Peyer's patch (tissue), 4 donors: ENCODE data around the gene AGGF1. TPM values are rescaled to one million over a fixed set of nuclear protein-coding genes. Genes with fewer than 3 reads are reported as not detected.
"Not testable (repeated sequence)": the region's sequence is repeated elsewhere in the genome, so short reads cannot be mapped to it uniquely, and the experiment has no call there.

Experiments
- DNase-seq, 3 donors: peaks; one replicate each; pipeline ENCODE4 v3.0.0-alpha.2; 2017 to 2019
- H3K27ac ChIP-seq, 4 donors: fragments of 200-600 bp; sonication (generic); one replicate each; pipeline ENCODE4 v1.5.1; 2016 to 2019
- H3K27me3 ChIP-seq, 2 donors: fragments of 200-600 bp; sonication (generic); one replicate each; pipeline ENCODE4 v1.5.1; 2019
- H3K36me3 ChIP-seq, 3 donors: fragments of 200-600 bp; sonication (generic); one replicate each; pipeline ENCODE4 v1.5.1; 2016 to 2019
- H3K4me1 ChIP-seq, 4 donors: fragments of 200-600 bp; sonication (generic); one replicate each; pipeline ENCODE4 v1.5.1; 2016 to 2019
- H3K4me3 ChIP-seq, 4 donors: fragments of 200-600 bp; sonication (generic); 1 replicate in 3 of 4; 2 replicates in 1 of 4; pipeline ENCODE4 v1.5.1; 2016 to 2019; ENCODE audit warnings: mild to moderate bottlenecking in 1 of 4
- H3K9me3 ChIP-seq, 4 donors: fragments of 200-600 bp; sonication (generic); one replicate each; pipeline ENCODE4 v1.5.1; 2016 to 2019; ENCODE audit warnings: mild to moderate bottlenecking in 1 of 4
- POLR2A ChIP-seq, 2 donors: fragments of 450-650 bp; IDR thresholded peaks; one replicate each; pipeline ENCODE4 v1.5.1; 2017; ENCODE audit warnings: antibody characterized with exemption in 2 of 2, mild to moderate bottlenecking in 2 of 2, moderate library complexity in 2 of 2
- total RNA-seq, 4 donors: library from RNA; depleted of rRNA; stranded (reverse); fragments of >200 nt; gene quantifications; one replicate each; pipeline ENCODE4 v1.1.0, GENCODE V29; 2016
- TF ChIP-seq, protein P1 (sequence below), 6 experiments: fragments of 450-650 bp in 4 of 6; fragments of 200-600 bp in 2 of 6; sonication (generic) in 1 of 6; IDR thresholded peaks; one replicate each; pipeline ENCODE4 v1.5.1; 2017 to 2019; ENCODE audit warnings: antibody characterized with exemption in 6 of 6, mild to moderate bottlenecking in 3 of 6, moderate library complexity in 1 of 6

Gene AGGF1
- total RNA-seq, 4 donors from 2014 or later = 45.0 to 52.4 (median 49.6) TPM

DNA sequence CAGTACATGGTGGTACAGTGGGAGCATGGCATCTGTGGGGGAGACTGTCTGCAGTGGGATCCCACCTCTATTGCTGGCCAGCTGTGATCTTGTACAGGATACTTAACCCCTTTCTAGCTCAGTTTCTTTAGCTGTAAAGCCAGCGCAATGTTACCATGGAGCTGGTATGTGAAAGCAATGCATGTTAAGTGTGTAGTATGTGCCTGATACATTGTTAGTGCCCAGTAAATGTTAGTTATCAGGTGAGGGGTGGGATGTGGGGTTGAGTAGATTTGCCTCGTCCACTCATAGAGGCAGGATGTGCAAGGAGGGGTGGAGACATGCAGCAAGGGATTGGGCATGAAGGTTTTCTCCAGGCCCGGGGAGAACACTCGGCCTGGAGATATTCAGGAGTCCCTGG is 44.5 kb downstream of the AGGF1 start:
- Histone ChIP-seq H3K4me3 (no peak overlapping the region), H3K9me3 (no peaks in the 10 kb centered on the region), H3K27ac (no peak overlapping the region), H3K36me3 (no peaks in the 10 kb centered on the region), H3K27me3 (no peaks in the 10 kb centered on the region), H3K4me1 (peaks cover 0 to 6% (median 2%) of the 10 kb centered on the region in 4 donors)
- no peak for TF ChIP-seq POLR2A (IDR thresholded peaks at IDR 0.05)
- TF ChIP-seq, protein P1, sequence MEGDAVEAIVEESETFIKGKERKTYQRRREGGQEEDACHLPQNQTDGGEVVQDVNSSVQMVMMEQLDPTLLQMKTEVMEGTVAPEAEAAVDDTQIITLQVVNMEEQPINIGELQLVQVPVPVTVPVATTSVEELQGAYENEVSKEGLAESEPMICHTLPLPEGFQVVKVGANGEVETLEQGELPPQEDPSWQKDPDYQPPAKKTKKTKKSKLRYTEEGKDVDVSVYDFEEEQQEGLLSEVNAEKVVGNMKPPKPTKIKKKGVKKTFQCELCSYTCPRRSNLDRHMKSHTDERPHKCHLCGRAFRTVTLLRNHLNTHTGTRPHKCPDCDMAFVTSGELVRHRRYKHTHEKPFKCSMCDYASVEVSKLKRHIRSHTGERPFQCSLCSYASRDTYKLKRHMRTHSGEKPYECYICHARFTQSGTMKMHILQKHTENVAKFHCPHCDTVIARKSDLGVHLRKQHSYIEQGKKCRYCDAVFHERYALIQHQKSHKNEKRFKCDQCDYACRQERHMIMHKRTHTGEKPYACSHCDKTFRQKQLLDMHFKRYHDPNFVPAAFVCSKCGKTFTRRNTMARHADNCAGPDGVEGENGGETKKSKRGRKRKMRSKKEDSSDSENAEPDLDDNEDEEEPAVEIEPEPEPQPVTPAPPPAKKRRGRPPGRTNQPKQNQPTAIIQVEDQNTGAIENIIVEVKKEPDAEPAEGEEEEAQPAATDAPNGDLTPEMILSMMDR (IDR thresholded peaks at IDR 0.05) = no peak
- DNase-seq = no peak

DNA sequence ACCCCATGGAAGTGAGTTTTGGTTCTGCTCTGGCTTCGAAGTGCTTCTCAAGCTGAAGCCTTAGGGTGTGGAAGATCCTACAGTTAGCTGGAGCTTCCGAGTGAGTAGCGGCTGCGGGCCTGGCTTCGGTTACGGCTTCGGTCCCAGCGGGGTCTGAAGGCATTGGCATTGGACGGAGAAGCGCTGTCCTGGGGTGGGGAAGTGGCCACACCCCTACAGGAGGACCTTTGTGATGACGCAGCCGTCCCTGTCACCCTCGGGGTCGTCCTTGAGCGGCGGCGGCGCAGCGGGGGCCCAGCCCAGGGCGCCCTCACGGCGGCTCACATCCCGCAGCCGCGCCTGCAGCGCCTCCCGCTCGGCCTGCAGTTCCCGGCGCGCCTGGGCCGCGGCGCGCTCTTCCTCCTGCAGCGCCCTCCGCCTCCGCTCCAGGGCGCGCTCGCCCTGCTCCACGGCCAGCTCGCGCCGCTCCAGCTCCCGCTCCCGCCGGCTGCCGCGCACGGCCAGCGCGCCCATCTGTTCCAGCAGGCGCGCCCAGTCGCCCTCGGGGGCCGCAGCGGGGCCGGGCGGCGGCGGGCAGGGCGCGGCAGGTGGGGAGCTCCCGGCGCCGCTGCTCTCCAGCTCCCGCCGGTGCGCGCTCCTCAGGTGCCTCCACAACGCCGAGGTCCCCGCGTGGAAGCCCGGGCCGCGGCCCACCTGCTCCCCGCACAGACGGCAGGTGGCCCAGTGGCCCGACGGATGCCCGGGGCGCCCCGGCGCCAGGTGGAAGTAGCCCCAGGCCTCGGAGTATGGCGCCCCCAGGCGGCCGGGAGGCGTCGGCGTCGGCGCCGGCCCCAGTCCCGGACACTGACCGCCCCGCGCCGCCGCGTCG is 47.0 kb downstream of the AGGF1 start:
- H3K4me3 ChIP-seq = peak overlapping the region; percentile 39 to 64 (median 52)
- H3K9me3 ChIP-seq = no peaks in the 10 kb centered on the region
- H3K27ac ChIP-seq = peak overlapping the region in 3 of 4 donors; percentile 43 to 71 (median 56)

DNA sequence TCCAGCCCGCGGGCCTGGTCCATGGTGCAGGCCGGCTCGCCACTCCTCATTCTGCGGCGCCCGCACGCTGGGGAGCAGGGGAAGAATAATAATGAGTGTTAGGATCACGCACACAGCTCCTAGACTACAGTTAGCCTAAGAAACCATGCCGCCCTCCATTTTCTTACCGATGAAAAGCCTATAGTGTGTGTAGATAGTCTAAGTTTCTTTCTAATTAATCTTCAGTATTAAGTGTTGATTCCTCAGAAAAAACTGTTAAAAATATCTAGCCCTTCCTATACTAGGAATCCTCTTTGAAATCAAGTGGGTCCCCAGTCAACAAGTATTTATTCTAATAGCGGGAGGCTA is 47.6 kb downstream of the AGGF1 start:
- H3K36me3 ChIP-seq = no peaks in the 10 kb centered on the region
- peaks cover 0 to 6% (median 2%) of the 10 kb centered on the region in 4 donors for H3K4me1 ChIP-seq
- peak overlapping the region; percentile 39 to 64 (median 52) for H3K4me3 ChIP-seq
- DNase-seq = no peak
- no peaks in the 10 kb centered on the region for H3K9me3 ChIP-seq
- no peaks in the 10 kb centered on the region for H3K27me3 ChIP-seq
- peak overlapping the region in 3 of 4 donors; percentile 43 to 71 (median 54) for H3K27ac ChIP-seq
- no peak for TF ChIP-seq POLR2A (IDR thresholded peaks at IDR 0.05)
- TF ChIP-seq, protein P1 (IDR thresholded peaks at IDR 0.05) = no peak

More for the DNA sequence above, 47.0 kb downstream of the AGGF1 start:
- DNase-seq = peak; percentile 51 to 77 (median 70)
- Histone ChIP-seq H3K4me1 (peaks cover 0 to 6% (median 2%) of the 10 kb centered on the region in 4 donors), H3K36me3 (no peaks in the 10 kb centered on the region), H3K27me3 (no peaks in the 10 kb centered on the region)
- no peak for TF ChIP-seq POLR2A (IDR thresholded peaks at IDR 0.05)
- TF ChIP-seq, protein P1 (IDR thresholded peaks at IDR 0.05) = peak; percentile 34 to 67 (median 52)

DNA sequence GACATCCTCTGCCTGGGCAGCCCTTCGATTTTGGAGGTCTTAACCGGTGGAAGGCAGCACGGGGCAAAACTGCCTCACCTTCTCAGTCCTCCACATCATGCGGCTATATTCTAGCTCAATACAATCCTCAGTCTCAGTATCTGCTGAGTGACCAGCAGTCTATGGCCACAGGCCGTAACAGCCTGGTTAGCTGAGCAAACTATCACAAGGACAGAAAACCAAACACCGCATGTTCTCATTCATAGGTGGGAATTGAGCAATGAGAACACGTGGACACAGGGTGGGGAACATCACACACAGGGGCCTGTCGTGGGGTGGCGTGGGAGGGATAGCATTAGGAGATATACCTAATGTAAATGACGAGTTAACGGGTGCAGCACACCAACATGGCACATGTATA is 50.3 kb downstream of the AGGF1 start:
- H3K27ac ChIP-seq, H3K4me3 ChIP-seq, H3K4me1 ChIP-seq, H3K36me3 ChIP-seq, H3K27me3 ChIP-seq, H3K9me3 ChIP-seq, DNase-seq: not testable (repeated sequence)

DNA sequence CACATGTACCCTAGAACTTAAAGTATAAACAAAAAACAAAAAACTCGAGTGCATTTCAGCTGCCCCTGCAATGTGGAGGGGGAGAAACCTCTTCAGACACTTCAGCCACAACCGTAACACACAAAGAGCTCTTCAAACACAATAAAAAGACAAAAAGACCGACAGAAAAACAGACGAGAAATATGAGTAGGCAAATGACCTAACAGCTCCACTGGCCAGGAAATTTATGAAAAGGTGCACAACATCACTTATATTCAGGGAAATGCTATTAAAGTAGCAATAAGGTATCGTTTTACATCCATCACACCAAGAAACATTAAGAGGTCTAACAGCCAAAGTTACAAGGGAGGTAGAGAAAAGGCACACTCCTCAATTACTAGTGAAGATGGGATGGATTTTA is 50.7 kb downstream of the AGGF1 start:
- Histone ChIP-seq H3K36me3 (no peaks in the 10 kb centered on the region), H3K27ac (no peak overlapping the region), H3K4me3 (no peak overlapping the region), H3K4me1 (peaks cover 0 to 7% (median 3%) of the 10 kb centered on the region in 4 donors), H3K27me3 (no peaks in the 10 kb centered on the region), H3K9me3 (no peaks in the 10 kb centered on the region)
- TF ChIP-seq, protein P1 (IDR thresholded peaks at IDR 0.05) = no peak
- no peak for TF ChIP-seq POLR2A (IDR thresholded peaks at IDR 0.05)
- DNase-seq = no peak

DNA sequence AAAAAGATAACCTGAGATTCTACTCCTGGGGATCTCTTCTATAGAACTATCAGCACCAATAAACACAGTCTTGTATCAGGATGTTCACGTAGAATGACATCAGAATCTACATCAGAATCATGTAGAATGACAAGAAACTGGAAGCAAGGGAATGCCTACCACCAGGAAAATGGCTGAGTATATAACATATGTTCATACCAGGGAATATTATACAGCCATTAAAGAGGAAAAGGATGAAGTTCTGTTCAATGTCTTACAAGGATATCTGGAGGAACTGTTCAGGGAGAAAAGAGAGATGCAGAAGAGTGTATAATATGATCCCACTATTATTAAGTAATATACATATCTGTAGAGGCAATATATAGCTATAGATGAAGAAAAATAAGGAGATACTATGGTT is 52.1 kb downstream of the AGGF1 start:
- H3K36me3 ChIP-seq = no peaks in the 10 kb centered on the region
- H3K4me3 ChIP-seq = no peak overlapping the region
- TF ChIP-seq POLR2A (IDR thresholded peaks at IDR 0.05) = no peak
- TF ChIP-seq, protein P1 (IDR thresholded peaks at IDR 0.05) = no peak
- no peaks in the 10 kb centered on the region for H3K27me3 ChIP-seq
- DNase-seq = no peak
- no peak overlapping the region for H3K27ac ChIP-seq
- peaks cover 0 to 7% (median 0%) of the 10 kb centered on the region in 4 donors for H3K4me1 ChIP-seq
- H3K9me3 ChIP-seq = no peaks in the 10 kb centered on the region
